Body of pancreas (tissue), 4 donors: Measurements from ENCODE around the gene WDPCP.
A peak's percentile ranks its signal among the peaks of the same experiment; 100 is the strongest.

Experiments
- POLR2A ChIP-seq, 3 donors: fragments of 450-650 bp; IDR thresholded peaks; one replicate each; pipeline ENCODE4 v1.6.1; 2016; ENCODE audit warnings: antibody characterized with exemption in 3 of 3, mild to moderate bottlenecking in 2 of 3
- TF ChIP-seq, protein P1 (sequence below), 7 experiments: fragments of 450-650 bp in 4 of 7; fragments of 200-600 bp in 3 of 7; sonication (generic) in 3 of 7; IDR thresholded peaks; one replicate each; pipeline ENCODE4 v1.5.1; 2016 to 2019; ENCODE audit warnings: antibody characterized with exemption in 7 of 7

DNA sequence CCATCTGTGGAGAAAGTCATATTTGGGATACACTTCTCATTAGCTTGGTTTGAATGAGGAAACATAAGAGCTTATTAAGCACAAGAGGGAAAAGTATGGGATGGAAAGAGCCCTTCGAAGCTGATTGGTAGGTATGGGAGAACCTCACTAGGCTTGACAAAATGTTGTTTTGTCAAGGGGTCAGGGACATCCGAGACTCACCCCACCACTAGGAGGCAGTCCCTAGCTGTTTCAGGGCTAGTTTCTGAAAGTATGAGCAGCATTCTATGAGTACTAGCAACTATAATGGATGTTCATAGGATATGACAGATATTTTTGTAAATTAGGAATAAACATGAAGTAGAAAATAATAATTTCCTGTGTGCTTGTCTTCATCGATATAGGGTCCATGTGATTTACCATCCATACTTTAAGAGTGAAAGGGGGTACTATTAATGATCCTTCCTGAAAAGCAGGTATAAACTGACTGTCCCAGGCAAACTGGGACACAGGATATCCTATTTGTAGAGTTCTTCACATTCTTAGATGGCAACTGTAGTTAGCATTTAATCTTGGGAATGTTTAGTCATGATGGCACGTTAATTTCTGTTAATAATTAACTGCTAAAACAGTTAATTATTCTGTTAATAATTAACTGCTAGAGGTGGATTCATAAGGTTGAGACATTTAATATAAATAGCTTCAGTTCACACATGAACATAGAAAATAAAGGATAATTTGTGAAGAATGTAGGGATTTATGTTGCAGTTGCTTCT is 509.2 kb downstream of the WDPCP start:
- TF ChIP-seq, protein P1, sequence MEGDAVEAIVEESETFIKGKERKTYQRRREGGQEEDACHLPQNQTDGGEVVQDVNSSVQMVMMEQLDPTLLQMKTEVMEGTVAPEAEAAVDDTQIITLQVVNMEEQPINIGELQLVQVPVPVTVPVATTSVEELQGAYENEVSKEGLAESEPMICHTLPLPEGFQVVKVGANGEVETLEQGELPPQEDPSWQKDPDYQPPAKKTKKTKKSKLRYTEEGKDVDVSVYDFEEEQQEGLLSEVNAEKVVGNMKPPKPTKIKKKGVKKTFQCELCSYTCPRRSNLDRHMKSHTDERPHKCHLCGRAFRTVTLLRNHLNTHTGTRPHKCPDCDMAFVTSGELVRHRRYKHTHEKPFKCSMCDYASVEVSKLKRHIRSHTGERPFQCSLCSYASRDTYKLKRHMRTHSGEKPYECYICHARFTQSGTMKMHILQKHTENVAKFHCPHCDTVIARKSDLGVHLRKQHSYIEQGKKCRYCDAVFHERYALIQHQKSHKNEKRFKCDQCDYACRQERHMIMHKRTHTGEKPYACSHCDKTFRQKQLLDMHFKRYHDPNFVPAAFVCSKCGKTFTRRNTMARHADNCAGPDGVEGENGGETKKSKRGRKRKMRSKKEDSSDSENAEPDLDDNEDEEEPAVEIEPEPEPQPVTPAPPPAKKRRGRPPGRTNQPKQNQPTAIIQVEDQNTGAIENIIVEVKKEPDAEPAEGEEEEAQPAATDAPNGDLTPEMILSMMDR (IDR thresholded peaks at IDR 0.05), result peak in 1 of 7 experiments; percentile 14
- no peak for TF ChIP-seq POLR2A (IDR thresholded peaks at IDR 0.05)
